SKM-1 (cell line): ENCODE measurements around the gene VIPR2.

Experiments used
- DNase-seq: peaks from one replicate; lab custom pipeline; 2025; ENCODE audit not compliant: unreplicated experiment; lab: John Stamatoyannopoulos, UW

Gene VIPR2

DNA sequence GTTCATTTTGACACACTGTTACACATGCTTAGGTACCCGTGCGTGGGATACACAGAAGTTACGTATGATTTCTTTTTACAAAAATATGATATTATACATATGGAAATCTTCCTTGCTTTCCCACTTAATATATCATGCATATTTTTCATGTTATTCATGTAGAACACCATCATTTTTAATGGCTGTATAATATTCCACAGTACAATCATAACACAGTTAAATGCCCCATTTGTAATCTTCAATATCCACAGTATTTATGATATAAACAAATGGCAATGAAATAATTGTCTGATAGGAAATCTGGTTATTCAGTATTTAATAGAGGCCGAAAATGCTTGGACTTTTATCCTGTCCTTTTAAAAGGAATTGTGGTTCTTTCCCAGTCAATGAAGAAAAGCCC is 23.2 kb downstream of the VIPR2 start:
- no peak for DNase-seq

DNA sequence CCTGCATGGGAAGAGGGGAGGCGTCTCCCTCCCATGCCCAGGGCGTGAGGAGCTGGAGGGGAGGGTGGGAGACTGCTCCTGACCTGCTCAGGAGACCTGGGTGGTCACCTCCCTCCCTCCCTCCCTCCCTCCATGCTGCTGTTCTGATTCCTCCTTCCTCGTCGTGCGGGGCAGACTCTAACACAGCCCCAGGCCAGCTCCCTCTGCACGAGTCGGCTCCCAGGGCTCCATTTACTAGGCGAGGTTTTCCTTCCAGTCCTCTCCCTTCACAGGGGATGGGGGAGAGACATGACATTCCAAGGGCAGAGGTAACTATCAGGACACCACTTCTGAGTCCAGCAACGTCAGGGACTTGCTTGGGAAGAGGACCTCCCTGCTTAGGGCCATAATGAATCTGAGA is 23.6 kb downstream of the VIPR2 start:
- DNase-seq = no peak

DNA sequence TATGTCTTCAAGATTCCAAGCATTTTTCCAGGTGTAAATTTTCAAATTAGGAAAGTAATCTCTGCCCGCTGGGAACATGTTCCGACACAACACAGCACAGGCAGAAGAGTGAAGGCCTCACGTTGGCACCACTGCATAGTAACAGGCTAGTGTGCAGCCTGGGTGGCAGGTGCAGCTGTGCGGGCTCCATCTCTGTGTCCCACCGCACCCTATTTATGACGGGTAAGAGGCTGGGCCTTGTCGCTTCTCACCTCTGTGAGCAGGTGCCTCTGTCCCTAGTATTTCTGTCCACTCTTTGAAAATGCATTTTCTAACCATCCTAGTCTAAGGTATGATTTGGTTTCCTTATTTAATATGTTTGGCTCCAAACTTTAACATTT is 24.1 kb downstream of the VIPR2 start:
- DNase-seq = no peak

DNA sequence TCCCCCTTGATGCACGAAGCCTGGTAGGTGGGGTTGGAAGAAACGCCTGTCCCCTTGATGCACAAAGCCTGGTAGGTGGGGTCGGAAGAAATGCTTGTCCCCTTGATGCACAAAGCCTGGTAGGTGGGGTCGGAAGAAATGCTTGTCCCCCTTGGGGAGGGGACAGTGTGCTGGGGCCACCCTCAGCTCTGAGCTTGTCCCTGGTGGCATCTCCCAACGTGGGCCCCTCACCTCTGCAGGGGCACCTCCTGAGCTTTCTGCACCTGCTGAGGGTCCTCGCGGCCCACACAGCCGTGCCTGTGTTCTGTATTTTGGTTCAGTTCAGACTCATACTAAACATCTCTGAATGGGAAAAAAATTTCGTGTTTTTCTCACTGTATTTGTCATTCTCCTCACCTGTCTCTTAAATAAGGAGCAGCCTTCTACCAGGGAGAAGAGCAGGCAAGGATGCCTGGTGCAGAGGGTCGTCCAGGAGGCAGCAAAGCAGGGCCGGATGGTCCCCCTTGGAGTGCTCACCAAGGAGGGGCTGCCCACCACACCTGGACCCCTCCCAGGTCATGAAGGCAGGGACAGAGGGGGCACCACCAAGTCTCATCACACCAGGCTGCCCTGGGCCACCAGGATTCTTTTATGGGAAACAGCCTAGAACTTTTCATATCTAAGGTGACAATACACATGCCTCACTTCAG is 24.7 kb downstream of the VIPR2 start:
- no peak for DNase-seq

DNA sequence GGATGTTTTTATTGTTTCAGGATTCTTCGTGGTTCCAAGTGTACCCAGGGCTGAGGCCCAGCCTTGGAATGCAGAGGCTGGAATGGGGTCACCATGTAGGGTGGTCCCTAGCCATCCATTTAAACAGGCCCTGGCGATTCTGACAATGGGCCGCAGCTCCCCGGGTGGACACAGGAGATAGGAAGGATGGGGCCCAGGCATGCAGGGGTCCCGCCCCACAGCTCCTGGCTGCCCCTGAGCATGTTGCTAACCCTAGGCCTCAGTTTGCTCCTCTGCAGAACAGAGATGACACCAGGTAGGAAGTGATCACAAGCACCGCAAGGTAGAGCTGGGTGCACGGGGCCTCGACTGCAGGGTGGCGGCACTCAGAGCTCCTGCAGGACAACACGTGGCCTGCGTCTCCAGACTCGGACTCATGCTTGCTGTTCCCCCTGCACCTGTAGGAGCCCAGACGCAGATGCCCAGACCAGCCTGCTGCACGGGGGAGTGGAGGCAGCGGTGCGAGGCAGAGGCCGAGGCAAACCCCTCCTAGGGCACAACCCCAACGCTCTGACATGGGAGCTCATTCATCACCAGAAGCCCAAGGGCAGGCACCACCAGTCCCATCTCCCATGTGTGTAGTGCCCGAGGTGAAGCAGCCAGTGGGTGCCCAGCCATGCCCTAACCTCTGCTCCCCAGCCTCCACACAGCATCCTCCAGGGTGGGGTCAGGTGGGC is 25.5 kb downstream of the VIPR2 start:
- no peak for DNase-seq

DNA sequence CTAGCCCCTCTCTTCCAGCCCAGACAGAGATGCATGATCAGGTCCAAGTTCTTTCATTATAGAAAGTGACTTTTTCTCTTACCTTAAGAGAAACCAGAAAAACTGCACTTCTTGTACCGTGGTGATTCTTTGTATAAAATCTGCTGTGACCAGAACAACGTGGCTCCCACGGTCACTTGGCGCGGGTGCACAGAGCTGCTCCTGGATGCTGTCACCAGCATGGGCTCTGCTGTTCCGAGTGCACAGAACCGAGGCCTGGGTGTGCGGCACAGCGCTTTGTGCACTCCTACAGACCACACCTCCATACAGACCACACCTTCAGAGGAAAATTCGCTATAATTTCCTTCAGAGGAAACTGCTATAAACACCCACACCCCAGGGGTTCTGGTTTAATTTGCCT is 26.0 kb downstream of the VIPR2 start:
- DNase-seq = no peak

DNA sequence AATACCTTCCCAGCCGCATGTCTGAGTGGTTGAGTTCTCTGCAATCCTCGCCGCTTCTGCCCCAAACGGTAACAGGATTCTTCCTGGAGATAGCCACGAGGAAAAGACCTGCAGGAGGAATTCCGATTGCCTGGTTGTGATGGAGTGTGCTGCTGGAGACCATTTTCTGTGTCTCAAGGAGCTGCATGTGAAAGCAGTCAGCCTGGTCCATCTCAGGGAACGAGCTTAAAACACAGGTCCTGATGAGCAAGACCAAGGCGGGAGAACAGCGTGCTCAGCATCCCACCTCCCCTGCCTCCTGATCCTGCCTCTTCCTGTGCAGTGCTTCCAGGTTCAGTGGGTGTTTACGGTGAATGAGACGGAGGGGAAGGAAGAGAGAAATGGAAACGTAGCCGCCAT is 26.5 kb downstream of the VIPR2 start:
- no peak for DNase-seq

DNA sequence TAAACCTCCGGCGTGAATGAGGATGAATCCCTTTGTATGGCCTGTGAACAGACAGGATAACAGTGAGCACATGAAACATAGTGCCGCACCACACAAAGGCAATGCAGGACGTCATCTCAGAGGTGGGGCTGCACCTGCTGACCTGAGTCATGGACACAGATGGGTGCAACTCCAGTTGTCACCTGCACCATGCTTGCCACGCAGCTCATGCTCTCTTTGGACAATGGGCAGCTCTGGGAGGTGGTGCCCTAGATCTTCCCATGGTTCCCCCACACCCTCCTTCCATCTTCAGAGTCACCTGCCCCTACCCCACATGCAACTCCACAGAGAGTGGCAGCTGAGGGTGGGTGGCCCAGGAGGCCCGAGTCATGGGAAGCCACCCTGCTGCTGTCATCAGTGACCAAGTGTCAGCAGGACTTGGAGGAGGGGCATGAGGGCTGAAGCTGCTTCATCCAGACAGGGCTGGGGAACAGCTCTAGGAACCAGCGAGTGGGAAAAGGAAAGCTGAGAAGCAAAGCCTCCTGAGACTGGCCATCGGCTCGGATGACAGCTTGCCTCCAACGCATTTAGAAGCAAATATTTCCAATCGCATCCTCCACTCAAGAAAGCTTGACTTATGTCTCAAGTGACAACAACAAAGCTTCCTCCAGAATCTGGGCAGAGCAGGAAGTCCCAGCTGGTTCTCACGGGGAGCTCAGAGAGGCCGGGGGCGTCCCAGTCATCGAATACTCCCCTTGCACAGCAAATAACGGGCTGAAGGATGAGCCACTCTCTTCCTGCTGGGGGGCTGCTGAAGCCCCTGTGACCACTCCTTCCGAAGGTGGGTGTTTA is 27.1 kb downstream of the VIPR2 start:
- no peak for DNase-seq

DNA sequence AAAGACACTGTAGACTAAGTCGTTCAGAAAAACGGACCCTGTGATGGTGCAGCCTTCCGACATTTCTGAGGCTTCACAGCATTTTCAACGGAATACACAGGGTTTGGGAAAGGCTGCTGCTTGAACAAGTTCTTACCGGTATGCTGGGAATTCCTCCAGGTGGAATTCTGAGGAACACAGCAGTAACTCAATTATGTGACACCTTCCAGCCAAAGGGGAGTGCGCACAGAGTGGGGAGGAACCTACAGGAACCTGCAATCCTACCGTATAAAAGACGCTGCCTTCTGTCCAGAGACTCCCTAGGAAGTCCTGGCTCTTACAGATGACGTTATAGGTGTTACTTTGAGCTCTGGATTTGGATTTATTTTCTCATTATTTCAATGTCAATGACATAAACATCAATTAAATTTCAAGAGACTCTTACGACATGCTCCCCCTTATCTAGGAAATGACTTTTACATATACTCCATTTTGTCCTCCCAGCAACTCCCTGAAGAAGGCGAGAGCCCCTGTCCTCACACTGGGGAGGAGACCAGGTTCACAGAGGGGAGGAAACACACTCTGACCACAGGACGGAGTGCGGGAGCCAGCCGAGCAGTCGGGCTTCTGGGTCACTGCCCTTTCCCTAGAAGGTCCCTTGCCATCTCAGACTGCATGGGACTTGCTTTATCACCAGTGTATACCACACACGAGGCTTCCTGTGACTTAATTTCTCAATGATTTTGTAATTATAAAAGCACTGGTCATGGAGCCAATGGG is 27.9 kb downstream of the VIPR2 start:
- no peak for DNase-seq

DNA sequence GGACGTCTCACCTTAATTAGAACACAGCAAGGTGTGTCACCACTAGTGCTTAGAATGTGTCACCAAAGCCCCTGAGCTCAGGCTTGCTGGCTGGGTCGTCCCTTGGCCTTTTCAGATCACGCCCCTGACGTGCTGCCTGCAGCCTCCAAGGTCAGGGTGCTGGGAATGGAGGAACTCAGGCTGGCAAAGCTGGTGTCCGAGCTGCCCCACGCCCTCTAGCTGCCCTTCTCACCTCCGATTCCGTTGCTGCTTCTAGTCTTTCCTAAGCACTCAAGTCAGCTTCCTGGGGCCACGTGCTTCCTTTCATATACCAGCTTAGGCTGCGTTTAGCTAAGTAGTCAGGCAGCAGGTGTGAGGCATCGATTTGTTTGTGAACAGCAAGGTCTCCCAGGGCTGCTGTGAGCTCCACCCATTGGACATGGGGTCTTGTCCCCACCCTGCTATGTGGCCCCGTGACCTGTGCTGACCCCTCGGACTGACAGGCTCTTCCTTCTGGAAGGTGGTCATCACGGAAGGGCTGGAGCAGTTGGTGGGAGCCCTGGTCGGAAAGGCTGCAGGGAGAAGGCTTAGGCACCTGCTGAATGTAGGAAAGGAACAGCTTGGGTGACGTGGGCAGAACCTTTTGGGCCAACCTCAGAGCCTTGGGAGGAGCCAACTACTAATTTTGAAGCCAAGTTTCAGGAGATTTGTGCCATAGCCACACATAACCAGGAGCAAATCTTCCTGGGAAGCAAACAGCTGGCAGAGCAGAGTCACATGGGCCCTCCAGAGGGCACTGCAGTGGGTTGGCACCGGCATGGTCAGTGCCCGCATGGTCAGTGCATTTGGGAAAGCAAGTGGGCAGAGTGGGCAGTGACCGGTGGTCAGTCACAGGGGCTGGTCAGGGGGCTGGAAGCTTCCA is 28.8 kb downstream of the VIPR2 start:
- DNase-seq = no peak

DNA sequence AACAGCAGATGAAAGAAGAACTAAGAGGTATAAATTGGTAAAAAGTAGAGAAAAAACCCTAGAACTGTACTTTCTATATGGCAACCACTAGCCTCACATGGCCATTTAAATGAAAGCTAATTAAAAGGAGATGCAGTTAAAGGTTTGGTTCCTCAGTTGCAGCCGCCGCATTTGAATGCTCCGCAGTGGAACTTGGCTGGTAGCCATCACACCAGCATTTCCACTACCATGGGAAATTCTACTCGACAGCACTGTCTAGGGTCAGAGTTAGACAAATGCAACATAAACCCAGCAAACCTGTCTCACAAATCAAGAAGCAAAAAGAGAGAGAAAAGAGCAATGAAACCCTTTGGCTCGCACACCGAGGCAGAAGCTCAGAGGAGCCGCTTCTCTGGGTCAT is 29.7 kb downstream of the VIPR2 start:
- no peak for DNase-seq

DNA sequence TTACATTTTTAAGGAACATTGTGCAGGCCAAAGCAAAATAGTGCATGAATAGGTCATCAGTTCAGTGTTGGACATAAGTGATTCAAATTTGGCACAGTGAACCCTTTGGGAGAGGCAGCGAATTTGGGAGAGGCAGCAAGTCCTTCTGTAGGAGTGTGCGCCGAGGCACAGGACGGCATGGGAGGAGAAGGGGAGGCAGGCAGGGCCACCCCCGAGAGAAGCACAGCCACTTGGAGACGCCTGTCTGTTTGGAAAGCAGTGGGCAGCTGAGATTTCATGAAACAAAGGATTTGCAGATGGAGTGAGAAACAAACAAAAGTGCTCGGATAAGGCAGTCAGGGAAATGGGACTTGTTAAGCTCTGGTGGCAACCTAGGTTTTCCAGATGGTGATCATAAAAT is 30.6 kb downstream of the VIPR2 start:
- DNase-seq = no peak

DNA sequence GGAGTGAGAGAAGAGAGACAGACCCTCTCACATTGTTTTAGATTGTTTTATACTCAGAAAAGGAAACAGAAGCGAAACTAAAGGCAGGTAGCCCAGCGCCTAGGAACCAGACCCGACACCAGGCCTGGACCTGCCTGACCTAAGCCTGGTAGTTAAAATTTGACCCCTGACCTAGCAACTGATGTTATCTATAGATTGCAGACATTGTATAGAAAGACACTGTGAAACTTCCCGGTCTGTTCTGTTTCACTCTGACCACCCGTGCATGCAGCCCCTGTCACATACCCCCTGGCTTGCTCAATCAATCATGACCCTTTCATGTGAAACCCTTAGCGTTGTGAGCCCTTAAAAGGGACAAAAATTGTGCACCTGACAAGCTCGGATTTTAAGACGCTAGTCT is 31.6 kb downstream of the VIPR2 start:
- no peak for DNase-seq

DNA sequence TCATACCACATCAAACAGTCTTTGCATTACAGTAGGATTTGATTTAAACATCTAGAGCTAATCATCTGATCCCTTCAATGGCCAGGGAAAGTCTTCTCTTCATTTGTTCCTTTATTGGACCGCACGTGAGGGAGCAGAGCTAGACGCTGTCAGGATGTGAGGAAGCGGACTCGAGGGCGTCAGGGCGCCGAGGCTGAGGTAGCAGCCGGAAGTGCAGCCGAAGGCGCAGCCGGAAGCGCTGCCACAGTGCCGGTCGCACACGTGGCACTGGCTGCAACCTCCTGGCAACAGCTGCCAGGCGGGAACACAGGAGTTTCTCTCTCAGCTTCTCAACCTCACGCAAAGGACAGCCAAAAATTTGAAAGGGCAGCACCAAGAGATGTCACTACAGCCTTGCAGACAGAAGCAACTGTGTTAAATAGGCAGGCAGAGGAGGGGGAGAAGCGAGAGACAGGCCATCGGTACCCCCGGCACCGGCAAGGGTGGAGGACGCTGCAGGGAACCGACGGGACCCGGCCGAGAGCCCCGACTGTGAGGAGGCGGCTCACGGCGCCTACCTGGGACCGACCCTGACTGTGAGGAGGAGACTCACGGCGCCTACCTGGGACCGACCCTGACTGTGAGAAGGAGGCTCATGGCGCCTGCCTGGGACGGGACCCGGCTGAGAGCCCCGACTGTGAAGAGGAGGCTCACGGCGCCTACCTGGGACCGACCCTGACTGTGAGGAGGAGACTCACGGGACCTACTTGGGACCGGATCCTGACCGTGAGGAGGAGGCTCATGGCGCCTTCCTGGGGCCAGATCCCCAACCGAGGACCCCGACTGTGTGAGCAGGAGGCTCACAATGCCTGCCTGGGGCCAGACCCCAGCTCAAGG is 32.3 kb downstream of the VIPR2 start:
- no peak for DNase-seq

DNA sequence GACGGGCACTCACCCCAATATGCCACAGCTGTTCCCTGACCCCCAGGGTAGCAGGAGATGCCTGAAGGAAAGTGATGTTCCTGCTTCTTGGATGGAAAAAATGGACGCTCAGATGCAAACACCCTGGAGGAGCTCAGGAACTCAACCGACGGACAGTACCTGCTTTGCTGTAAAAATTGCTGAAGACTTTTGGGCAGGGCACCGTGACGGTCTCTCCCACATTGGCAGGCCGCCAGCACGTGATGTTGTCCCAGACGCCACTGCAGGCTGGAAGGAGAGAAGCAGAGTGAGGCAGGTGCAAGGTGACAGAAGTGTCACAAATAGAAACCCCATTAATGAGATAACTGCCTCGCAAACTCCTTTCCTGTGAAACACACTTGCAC is 35.0 kb downstream of the VIPR2 start:
- no peak for DNase-seq

DNA sequence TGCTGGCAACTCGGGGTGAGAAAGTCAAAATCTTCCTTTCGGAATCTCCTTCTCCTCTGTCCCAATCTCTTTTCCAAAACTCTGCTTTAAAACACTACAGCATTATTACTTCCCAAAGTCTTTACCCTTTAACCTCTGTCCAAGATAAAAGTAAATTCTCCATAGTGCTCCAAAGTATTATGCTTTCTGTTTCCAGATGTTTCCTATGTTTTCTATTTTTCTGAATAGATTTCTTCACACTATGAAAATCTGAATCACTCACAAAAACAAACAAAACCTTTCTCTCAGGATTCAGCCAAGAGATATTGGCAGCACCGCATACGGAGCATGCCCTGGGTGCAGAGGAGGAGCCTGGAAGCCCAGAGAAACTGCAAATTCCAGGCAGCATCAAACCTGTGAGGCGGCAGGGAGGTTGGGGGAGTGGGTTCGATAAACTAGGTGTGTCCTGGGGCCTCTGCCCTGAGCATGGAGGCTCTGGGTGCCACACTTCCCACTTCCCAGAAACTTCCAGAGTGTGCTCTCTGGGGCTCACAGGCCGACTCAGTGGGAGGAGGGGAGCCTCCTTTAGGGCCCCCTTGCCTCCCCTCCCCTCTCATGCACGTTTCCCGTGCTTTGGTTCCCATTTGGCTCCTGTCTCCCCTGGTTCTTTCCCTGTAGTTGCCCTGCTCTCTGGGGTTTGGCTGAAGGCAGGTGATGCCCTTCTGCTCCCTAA is 35.6 kb downstream of the VIPR2 start:
- DNase-seq = no peak

DNA sequence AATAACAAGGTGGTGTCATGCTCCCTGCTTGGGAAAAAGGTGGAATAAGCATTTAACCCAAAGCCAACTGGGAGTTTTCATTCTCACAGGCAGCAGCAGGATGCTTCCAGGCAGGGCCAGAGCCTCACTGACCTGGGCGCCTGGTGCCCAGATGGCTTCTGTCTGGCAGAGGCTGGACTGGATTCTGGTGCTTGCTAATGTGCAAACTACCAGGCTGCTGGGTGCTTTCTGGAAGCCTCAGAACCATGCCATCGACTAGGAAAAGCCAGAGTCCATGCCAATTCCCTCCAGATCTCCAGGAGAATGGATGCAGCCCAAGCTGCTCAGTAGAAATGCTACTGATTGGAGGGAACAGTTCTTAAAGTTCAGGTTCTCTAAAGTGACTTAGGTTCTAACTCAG is 36.2 kb downstream of the VIPR2 start:
- no peak for DNase-seq

DNA sequence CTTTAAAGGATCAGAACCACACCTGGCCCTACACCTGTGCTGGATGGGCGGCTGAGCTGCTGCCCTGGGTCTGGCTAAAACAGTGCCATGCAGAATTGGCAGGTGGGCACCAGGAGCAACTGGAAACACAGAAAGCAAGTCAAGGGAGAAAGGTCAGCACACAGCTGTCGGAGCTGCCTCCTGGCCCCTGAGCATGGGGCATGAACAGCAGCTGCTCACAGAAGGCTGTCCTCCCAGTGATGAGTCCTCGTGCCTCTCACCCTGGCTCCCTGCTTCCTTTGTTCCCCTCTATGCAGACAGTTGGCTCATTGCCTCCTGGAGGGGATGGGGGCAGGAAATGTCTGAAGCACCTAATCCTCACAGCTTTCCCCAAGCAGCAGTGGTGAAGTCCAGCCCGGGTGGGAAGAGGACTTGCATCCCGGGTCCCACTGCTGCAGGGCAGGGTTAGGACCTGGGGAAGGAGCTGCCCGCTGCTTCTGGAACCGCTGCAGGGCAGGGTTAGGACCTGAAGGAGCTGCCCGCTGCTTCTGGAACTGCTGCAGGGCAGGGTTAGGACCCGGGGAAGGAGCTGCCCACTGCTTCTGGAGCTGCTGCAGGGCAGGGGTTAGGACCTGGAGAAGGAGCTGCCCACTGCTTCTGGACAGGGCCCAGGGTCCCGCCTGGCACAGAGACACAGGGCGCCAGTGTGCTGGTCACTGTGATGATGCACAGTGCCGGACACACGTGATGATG is 37.3 kb downstream of the VIPR2 start:
- DNase-seq = no peak
